ENCODE results near the gene CDS2.

Gene CDS2

DNA sequence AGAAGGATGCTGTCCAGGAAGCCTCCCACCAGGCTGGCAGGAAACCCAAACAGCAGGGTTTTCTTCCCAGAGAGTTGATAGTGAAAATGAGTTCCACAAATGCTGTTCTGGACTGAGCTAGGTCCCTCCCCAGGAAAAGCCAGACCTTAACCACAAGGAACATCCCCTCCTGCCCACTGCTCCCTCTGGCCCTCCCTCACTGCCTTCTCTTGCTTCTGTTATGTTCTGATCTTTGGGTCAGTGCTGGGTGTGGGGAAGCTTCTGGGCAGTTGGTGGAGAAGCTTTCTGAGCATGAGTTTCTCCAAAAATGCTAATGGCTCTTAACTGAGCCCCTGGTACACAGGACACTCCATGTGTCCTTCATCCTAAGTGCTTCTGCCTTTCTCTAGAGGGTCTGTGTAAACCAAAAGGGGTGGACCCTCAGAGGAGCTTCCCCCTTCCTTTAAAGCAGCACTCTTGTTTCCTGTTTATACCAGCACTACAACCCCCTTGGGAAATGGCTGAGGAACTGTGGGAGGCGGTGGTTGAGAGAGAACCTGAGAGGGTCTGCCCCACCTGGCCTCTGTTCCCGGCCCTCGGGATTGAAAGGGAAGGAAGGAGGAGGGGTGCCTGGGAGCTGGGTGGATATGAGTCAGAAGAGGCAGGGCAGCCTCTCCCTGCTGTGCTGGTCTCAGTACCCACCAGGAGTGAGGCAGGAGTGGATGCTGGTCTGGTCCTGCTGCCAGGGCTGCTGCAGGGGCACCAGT lies 42.0 kb downstream of the CDS2 start:
- no peak for DNase-seq (ENCODE audit: low spot score)
- TF ChIP-seq, protein P1, sequence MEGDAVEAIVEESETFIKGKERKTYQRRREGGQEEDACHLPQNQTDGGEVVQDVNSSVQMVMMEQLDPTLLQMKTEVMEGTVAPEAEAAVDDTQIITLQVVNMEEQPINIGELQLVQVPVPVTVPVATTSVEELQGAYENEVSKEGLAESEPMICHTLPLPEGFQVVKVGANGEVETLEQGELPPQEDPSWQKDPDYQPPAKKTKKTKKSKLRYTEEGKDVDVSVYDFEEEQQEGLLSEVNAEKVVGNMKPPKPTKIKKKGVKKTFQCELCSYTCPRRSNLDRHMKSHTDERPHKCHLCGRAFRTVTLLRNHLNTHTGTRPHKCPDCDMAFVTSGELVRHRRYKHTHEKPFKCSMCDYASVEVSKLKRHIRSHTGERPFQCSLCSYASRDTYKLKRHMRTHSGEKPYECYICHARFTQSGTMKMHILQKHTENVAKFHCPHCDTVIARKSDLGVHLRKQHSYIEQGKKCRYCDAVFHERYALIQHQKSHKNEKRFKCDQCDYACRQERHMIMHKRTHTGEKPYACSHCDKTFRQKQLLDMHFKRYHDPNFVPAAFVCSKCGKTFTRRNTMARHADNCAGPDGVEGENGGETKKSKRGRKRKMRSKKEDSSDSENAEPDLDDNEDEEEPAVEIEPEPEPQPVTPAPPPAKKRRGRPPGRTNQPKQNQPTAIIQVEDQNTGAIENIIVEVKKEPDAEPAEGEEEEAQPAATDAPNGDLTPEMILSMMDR (IDR thresholded peaks at IDR 0.05; ENCODE audit: extremely low read depth, insufficient read depth, missing control alignments), result no peak
- in situ Hi-C loops (cut with MboI; ENCODE audit: low pct_unique_long_range_greater_than_20kb, low sequenced_read_pairs, unreplicated experiment), result no loop called here

DNA sequence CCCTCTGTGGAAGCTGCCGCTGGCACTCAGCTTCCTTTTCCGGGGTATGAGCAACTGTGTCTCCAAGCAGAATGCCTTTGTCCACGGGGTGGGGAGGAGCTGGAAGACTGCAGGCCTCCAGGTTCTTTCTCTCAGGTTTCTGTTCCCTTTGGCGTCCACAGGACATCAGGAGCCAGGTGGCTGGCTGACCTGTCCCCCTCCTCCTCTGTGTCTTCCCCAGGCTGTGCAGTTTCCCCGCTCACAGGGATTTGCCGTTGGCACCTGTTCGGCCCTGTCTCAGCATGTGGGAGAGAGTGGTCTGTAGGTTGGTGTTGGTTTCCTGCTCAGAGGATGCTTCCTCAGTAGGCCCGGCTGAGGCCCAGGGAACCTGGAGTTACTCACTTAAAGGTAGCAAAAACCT lies 43.5 kb downstream of the CDS2 start:
- in situ Hi-C loops (cut with MboI; ENCODE audit: low pct_unique_long_range_greater_than_20kb, low sequenced_read_pairs, unreplicated experiment), result no loop called here
- DNase-seq (ENCODE audit: low spot score), result no peak
- TF ChIP-seq, protein P1 (IDR thresholded peaks at IDR 0.05; ENCODE audit: extremely low read depth, insufficient read depth, missing control alignments), result no peak

DNA sequence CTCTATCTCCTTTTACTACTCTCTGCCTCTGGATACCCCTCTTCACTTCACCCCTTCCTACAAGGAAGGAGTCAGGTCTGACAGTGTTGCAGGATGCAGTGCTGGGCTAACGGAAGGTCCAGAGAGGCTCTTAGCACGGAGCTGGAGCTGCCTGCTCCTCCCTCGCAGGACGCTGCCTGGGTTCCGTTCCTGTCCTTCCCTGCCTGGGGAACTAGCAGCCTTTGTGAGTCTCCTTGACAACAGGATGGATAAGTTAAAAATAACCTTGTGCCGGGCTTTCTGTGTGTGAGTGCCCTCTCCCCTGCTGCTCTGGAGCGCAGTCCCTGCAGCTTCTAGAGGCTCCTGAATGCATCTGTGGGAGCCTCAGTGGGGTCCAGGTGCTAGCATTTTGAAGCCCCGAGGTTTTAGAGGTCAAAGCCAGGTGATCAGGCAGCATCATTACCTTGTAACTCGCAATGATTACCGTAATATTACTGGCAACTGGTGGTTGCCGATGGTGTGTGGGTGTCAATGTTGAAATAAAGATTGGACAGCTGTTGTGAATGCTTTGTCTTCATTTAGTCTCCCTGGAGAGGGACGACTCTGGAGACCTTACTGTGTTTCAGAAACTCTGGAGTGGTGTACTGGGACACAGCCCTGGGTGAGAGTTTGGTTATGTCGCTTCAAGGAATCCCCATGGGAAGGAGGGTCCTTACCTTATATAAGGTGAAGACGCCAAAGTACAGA lies 44.4 kb downstream of the CDS2 start:
- no peak for DNase-seq (ENCODE audit: low spot score)
- TF ChIP-seq, protein P1 (IDR thresholded peaks at IDR 0.05; ENCODE audit: extremely low read depth, insufficient read depth, missing control alignments), result no peak
- in situ Hi-C loops (cut with MboI; ENCODE audit: low pct_unique_long_range_greater_than_20kb, low sequenced_read_pairs, unreplicated experiment), result no loop called here

DNA sequence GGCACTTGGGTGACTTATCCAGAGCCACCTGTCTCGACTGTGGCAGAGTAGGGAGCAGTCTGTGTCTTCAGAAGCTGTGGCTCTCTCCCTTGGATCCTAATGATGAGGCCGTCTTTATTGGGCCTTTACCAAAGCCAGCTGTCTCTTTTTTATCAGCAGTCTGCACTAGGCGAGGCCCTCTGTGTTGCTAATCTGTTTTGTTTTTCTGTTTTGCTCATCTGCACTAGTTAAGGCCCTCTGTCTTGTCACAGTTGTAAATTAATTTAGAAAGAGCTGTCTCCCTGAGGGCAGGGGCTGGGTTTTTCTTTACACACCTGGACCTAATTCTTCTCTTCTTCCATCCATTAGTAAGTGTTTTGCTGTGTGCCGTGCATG lies 45.0 kb downstream of the CDS2 start:
- TF ChIP-seq, protein P1 (IDR thresholded peaks at IDR 0.05; ENCODE audit: extremely low read depth, insufficient read depth, missing control alignments), result no peak
- no peak for DNase-seq (ENCODE audit: low spot score)
- in situ Hi-C loops (cut with MboI; ENCODE audit: low pct_unique_long_range_greater_than_20kb, low sequenced_read_pairs, unreplicated experiment), result no loop called here

DNA sequence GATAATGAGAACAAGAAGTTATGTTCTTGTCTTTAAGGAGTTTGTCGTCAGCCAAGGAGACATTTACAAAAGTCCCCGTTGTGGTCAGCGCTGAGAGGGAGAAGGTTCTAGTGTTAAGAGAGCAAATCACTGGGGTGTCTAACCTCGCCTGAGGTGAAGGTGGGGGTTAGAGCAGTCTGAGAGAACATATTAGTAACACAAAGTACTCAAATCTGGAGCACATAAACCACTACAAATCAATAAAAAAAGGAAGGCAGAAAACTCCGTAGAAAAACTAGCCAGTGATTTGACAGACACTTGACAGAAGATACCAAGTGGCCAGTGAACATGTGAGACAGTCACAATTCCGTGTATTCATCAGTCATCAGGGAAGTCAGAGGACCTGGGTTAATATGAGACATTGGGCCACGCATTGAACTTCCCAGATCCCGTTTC lies 45.4 kb downstream of the CDS2 start:
- DNase-seq (ENCODE audit: low spot score), result no peak
- TF ChIP-seq, protein P1 (IDR thresholded peaks at IDR 0.05; ENCODE audit: extremely low read depth, insufficient read depth, missing control alignments), result no peak
- in situ Hi-C loops (cut with MboI; ENCODE audit: low pct_unique_long_range_greater_than_20kb, low sequenced_read_pairs, unreplicated experiment), result no loop called here

DNA sequence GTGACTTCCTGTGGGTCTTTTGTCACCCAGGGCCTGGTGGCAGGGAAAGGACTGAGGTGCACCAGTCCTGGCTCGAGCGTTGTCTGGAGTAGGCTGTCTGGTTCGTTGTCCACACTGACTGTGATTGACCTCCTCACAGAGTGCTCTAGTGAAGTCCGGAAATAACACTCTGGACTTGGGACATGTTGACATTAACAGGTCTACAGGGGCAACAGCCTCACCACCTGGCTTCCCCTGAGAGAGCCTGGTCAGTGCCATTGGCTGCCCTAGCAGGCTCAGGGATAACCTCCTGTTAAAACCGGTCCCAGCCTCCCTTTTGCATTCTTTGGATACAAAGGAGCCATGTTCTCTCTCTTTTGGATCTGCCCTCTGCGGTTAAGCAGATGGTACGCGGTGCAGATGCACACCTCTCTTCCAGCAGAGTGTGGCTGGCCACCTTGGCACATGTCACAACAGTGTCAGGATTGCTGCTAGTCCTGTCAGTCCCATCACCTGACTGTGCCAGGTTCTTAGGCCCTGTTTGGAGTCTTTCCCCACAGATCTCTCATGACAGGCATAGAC lies 46.2 kb downstream of the CDS2 start:
- TF ChIP-seq, protein P1 (IDR thresholded peaks at IDR 0.05; ENCODE audit: extremely low read depth, insufficient read depth, missing control alignments), result no peak
- DNase-seq (ENCODE audit: low spot score), result no peak
- in situ Hi-C loops (cut with MboI; ENCODE audit: low pct_unique_long_range_greater_than_20kb, low sequenced_read_pairs, unreplicated experiment), result no loop called here
